GM12878 (cell line): ENCODE measurements around the gene CLEC4G.

Experiments
- CHD2 ChIP-seq: IDR thresholded peaks from 2 replicates; pipeline ENCODE4 v1.6.1; 2011; ENCODE audit warnings: low read depth, low read length, improper control_type of control experiment, borderline replicate concordance
- EP300 ChIP-seq, 2 experiments: fragments of 150-350 bp in 1 of 2; IDR thresholded peaks; 2 replicates each; pipeline ENCODE4 v1.6.1; 2011 to 2012; ENCODE audit warnings: low read depth in 2 of 2, low read length in 2 of 2, borderline replicate concordance in 1 of 2, improper control_type of control experiment in 1 of 2, inconsistent platforms in 1 of 2; ENCODE audit not compliant: control insufficient read depth in 1 of 2
- ETV6 ChIP-seq, 2 experiments: fragments of 450-650 bp in 1 of 2; IDR thresholded peaks in 1 of 2; conservative IDR thresholded peaks in 1 of 2; 2 replicates each; pipeline ENCODE4 v1.6.1; 2014; ENCODE audit warnings: antibody characterized with exemption in 1 of 2, borderline replicate concordance in 1 of 2, low read depth in 1 of 2, mild to moderate bottlenecking in 1 of 2, moderate library complexity in 1 of 2
- EZH2 ChIP-seq: IDR thresholded peaks from 2 replicates; pipeline ENCODE4 v1.6.1; 2012; ENCODE audit warnings: low read depth, mild to moderate bottlenecking, control low read depth, inconsistent platforms, low read length, borderline replicate concordance; ENCODE audit not compliant: control insufficient read depth
- FOXM1 ChIP-seq: IDR thresholded peaks from 2 replicates; pipeline ENCODE4 v1.6.1; 2012; ENCODE audit warnings: low read depth, mild to moderate bottlenecking, inconsistent platforms, low read length, moderate library complexity
- PAX8 ChIP-seq: fragments of 450-650 bp; IDR thresholded peaks from 2 replicates; pipeline ENCODE4 v1.6.1; 2017; ENCODE audit warnings: mild to moderate bottlenecking, moderate library complexity
- RAD21 ChIP-seq: IDR thresholded peaks from 2 replicates; pipeline ENCODE4 v1.6.1; 2011; ENCODE audit warnings: mild to moderate bottlenecking, low read depth, low read length, moderate library complexity; ENCODE audit not compliant: insufficient read depth
- TAF1 ChIP-seq: IDR thresholded peaks from 2 replicates; pipeline ENCODE4 v1.6.1; 2011; ENCODE audit warnings: mild to moderate bottlenecking, low read depth, low read length, borderline replicate concordance
- ZNF274 ChIP-seq: IDR thresholded peaks from one replicate; pipeline ENCODE4 v1.8.0; 2011; ENCODE audit not compliant: insufficient read length, insufficient read depth
- TF ChIP-seq, protein P1 (sequence below): fragments of 450-650 bp; IDR thresholded peaks from 2 replicates; pipeline ENCODE4 v1.6.1; 2017; ENCODE audit warnings: antibody characterized with exemption, mild to moderate bottlenecking, moderate library complexity
- TF ChIP-seq, protein P2 (sequence below), 3 experiments: IDR thresholded peaks in 2 of 3; conservative IDR thresholded peaks in 1 of 3; 2 replicates each; pipeline ENCODE4 v1.5.1; 2011; ENCODE audit warnings: low read depth in 3 of 3, low read length in 3 of 3, mild to moderate bottlenecking in 3 of 3, control low read depth in 2 of 3, moderate library complexity in 2 of 3, inconsistent platforms in 1 of 3, mixed read lengths in 1 of 3; ENCODE audit not compliant: control insufficient read depth in 2 of 3, insufficient read depth in 1 of 3; ENCODE audit errors: extremely low read depth in 1 of 3

DNA sequence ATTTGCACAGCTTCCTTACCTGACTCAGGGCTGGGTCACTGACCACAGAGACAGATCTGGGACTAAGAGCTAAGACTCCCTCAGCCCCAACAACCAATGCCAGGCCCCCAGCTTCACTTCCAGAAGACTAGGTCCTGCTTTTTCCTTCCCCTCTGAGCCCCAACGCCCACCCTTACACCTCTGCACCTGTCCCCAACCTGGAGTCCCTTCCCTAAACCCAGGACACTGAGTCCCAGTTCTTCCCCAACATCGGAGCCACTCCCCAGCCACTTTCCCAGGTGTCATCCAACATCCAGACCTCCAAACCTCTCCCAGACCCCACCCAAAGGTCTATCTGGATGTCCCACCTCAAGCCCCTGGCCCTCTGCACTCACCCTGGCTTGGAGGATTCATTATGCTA, 32.9 kb downstream of the CLEC4G start:
- TF ChIP-seq, protein P1, sequence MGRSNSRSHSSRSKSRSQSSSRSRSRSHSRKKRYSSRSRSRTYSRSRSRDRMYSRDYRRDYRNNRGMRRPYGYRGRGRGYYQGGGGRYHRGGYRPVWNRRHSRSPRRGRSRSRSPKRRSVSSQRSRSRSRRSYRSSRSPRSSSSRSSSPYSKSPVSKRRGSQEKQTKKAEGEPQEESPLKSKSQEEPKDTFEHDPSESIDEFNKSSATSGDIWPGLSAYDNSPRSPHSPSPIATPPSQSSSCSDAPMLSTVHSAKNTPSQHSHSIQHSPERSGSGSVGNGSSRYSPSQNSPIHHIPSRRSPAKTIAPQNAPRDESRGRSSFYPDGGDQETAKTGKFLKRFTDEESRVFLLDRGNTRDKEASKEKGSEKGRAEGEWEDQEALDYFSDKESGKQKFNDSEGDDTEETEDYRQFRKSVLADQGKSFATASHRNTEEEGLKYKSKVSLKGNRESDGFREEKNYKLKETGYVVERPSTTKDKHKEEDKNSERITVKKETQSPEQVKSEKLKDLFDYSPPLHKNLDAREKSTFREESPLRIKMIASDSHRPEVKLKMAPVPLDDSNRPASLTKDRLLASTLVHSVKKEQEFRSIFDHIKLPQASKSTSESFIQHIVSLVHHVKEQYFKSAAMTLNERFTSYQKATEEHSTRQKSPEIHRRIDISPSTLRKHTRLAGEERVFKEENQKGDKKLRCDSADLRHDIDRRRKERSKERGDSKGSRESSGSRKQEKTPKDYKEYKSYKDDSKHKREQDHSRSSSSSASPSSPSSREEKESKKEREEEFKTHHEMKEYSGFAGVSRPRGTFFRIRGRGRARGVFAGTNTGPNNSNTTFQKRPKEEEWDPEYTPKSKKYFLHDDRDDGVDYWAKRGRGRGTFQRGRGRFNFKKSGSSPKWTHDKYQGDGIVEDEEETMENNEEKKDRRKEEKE, result no peak
- TF ChIP-seq, protein P2, sequence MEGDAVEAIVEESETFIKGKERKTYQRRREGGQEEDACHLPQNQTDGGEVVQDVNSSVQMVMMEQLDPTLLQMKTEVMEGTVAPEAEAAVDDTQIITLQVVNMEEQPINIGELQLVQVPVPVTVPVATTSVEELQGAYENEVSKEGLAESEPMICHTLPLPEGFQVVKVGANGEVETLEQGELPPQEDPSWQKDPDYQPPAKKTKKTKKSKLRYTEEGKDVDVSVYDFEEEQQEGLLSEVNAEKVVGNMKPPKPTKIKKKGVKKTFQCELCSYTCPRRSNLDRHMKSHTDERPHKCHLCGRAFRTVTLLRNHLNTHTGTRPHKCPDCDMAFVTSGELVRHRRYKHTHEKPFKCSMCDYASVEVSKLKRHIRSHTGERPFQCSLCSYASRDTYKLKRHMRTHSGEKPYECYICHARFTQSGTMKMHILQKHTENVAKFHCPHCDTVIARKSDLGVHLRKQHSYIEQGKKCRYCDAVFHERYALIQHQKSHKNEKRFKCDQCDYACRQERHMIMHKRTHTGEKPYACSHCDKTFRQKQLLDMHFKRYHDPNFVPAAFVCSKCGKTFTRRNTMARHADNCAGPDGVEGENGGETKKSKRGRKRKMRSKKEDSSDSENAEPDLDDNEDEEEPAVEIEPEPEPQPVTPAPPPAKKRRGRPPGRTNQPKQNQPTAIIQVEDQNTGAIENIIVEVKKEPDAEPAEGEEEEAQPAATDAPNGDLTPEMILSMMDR (IDR thresholded peaks at IDR 0.05 in 2 of 3, conservative IDR thresholded peaks at IDR 0.05 in 1 of 3; ENCODE audit: control insufficient read depth in 2 of 3, extremely low read depth in 1 of 3, insufficient read depth in 1 of 3, low read depth in 3 of 3, low read length in 3 of 3), result no peak
- TF ChIP-seq FOXM1, result no peak
- no peak for TF ChIP-seq RAD21
- TF ChIP-seq PAX8, result no peak
- no peak for TF ChIP-seq ETV6 (conservative IDR thresholded peaks at IDR 0.05 in 1 of 2, IDR thresholded peaks at IDR 0.05 in 1 of 2; ENCODE audit: borderline replicate concordance in 1 of 2, low read depth in 1 of 2)
- no peak for TF ChIP-seq EP300 (IDR thresholded peaks at IDR 0.05; ENCODE audit: borderline replicate concordance in 1 of 2, control insufficient read depth in 1 of 2, low read depth in 2 of 2, low read length in 2 of 2)
- no peak for TF ChIP-seq TAF1
- no peak for TF ChIP-seq CHD2
- TF ChIP-seq EZH2, result no peak
- TF ChIP-seq ZNF274, result no peak
